Lung (tissue), 12 donors: ENCODE results near the gene RCAN3. TPM values are rescaled to one million over a fixed set of nuclear protein-coding genes. Genes with fewer than 3 reads are reported as not detected.

Experiments
- ATAC-seq: fragments of 200-7000 bp; cut with Tn5 transposase; one replicate; pipeline ENCODE4 v1.9.1; 2020; ENCODE audit warnings: moderate number of reproducible peaks; ENCODE audit not compliant: insufficient read depth, low FRiP score
- DNase-seq, 3 donors: peaks; one replicate each; pipeline ENCODE4 v3.0.0-alpha.2; 2013 to 2017
- H3K27ac ChIP-seq, 2 donors: one replicate each; pipeline ENCODE4 v1.5.1; 2013; ENCODE audit warnings: mild to moderate bottlenecking in 2 of 2, moderate library complexity in 2 of 2, control low read depth in 1 of 2, inconsistent platforms in 1 of 2, low read depth in 1 of 2, low read length in 1 of 2
- H3K27me3 ChIP-seq, 3 donors: one replicate each; pipeline ENCODE4 v1.5.1; 2013; ENCODE audit warnings: low read length in 2 of 3; ENCODE audit not compliant: control insufficient read depth in 3 of 3, insufficient read depth in 3 of 3
- H3K36me3 ChIP-seq, 4 donors: one replicate each; pipeline ENCODE4 v1.5.1; 2013; ENCODE audit warnings: low read length in 4 of 4, mild to moderate bottlenecking in 1 of 4, moderate library complexity in 1 of 4; ENCODE audit not compliant: control insufficient read depth in 4 of 4, insufficient read depth in 4 of 4
- H3K4me1 ChIP-seq, 5 donors: one replicate each; pipeline ENCODE4 v1.5.1; 2013; ENCODE audit warnings: low read length in 5 of 5, mild to moderate bottlenecking in 2 of 5, moderate library complexity in 1 of 5; ENCODE audit not compliant: control insufficient read depth in 5 of 5, insufficient read depth in 5 of 5
- H3K4me3 ChIP-seq: one replicate; pipeline ENCODE4 v1.5.1; 2013; ENCODE audit warnings: mild to moderate bottlenecking, control low read depth, moderate library complexity
- H3K9ac ChIP-seq, 2 donors: one replicate each; pipeline ENCODE4 v1.5.1; 2013; ENCODE audit warnings: low read length in 2 of 2, control low read depth in 1 of 2; ENCODE audit not compliant: insufficient read depth in 1 of 2
- H3K9me3 ChIP-seq, 4 donors: one replicate each; pipeline ENCODE4 v1.5.1; 2013; ENCODE audit warnings: low read length in 3 of 4, mild to moderate bottlenecking in 1 of 4, moderate library complexity in 1 of 4; ENCODE audit not compliant: control insufficient read depth in 4 of 4, insufficient read depth in 3 of 4
- WGBS, 2 donors: extraction: QIAGEN DNeasy Blood & Tissue Kit; methylation state at CpG; one replicate each; pipeline ENCODE4 v1.1.7; 2013; 5-methylcytosine and 5-hydroxymethylcytosine counted together
- polyA plus RNA-seq, 2 donors: library from polyadenylated mRNA; stranded (reverse); fragments of 200-250 nt; gene quantifications; one replicate each; pipeline ENCODE4 v1.2.1, GENCODE V29; 2013
- total RNA-seq, 2 donors: library from RNA; depleted of rRNA in 1 of 2; stranded (reverse); fragments of >200 nt in 1 of 2; gene quantifications; one replicate each; pipeline ENCODE4 v1.2.1, GENCODE V29; 2014 to 2021
- TF ChIP-seq, protein P1 (sequence below): IDR thresholded peaks from 2 replicates; pipeline ENCODE4 v1.5.1; 2012; ENCODE audit warnings: mild to moderate bottlenecking; ENCODE audit errors: control extremely low read depth, extremely low read depth
- donor health status: control.
- donor health status: control.
- donor health status: Bipolar disorder and iron deficiency.
- donor health status: healthy.
- donor health status: DM: yes; HTN: yes; CAD: no.

RCAN3 gene
- total and polyA plus RNA-seq, 4 donors = 5.2 to 21.4 (median 12.8) TPM

DNA sequence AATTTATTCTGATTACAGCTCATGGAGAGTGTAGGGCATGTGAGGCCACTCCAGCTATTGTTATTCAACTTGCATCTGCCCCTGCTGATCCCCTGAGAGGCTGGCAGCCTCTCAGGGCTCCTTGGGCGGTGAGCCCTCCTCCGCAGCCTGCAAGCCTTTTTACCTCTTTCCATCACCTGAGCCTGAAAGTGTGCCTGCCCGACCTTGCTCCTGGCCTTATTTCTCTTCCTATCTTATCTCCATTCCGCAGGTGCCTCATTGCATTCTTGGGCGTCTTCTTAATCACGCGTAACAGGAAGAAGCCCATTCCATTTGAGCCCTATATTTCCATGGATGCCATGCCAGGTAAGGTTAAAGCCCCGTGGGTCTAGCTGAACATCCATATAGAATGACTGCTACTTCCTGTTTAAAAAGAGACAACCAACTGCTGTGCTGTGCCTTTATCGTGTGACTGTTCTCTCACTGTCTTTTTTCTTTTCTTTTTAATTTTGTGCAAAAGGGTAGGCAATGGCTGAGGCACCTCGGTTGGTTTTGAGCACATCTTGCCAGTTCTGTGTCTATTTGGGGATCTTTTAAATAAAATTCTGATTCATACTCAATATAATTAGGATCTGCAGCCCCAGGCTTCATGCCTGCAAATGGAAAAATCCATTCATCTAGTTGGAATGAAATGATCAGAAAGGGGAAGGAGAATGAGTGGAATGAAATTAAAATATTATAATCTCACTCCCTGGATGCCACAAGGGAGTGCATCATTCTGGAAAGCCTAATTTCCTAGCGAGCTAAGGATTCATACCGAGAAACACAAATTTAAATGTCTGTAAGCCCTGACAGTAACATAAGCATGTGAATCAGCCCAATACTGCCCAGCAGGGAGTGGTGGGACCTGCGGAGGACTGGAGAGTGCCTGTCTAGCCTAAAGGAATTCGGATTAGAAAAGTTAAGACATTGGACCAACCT is 38.6 kb upstream of the RCAN3 start:
- H3K36me3 ChIP-seq = peaks cover 3 to 13% (median 3%) of the 10 kb centered on the region in 4 donors
- no peaks in the 10 kb centered on the region for H3K4me1 ChIP-seq
- no peak overlapping the region for H3K4me3 ChIP-seq
- WGBS, 2 donors = 78 to 84% methylated on average over 14 of the region's 14 CpGs
- H3K9me3 ChIP-seq = no peaks in the 10 kb centered on the region
- no peak overlapping the region for H3K9ac ChIP-seq
- H3K27ac ChIP-seq = no peak overlapping the region
- H3K27me3 ChIP-seq = no peaks in the 10 kb centered on the region
- ATAC-seq = no peak
- TF ChIP-seq, protein P1, sequence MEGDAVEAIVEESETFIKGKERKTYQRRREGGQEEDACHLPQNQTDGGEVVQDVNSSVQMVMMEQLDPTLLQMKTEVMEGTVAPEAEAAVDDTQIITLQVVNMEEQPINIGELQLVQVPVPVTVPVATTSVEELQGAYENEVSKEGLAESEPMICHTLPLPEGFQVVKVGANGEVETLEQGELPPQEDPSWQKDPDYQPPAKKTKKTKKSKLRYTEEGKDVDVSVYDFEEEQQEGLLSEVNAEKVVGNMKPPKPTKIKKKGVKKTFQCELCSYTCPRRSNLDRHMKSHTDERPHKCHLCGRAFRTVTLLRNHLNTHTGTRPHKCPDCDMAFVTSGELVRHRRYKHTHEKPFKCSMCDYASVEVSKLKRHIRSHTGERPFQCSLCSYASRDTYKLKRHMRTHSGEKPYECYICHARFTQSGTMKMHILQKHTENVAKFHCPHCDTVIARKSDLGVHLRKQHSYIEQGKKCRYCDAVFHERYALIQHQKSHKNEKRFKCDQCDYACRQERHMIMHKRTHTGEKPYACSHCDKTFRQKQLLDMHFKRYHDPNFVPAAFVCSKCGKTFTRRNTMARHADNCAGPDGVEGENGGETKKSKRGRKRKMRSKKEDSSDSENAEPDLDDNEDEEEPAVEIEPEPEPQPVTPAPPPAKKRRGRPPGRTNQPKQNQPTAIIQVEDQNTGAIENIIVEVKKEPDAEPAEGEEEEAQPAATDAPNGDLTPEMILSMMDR = no peak
- no peak for DNase-seq

DNA sequence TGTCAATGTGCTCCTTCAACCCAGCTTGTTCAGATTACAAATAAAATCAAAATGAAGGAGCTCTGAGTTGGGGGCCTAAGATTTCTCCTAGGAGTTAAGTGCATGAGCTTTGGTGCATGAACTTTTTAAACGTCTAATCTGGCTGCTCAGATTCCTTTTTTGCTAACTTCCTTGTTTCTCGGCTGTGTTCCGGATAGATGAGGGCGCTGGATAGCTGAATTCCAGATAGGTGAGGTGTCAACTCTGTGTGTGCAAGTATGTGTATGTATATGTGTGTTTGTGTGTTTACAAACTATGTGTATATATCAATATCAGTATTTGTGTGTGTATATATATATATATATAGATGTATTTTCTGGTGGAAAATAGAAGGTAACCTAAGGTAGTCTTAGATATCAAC is 37.5 kb upstream of the RCAN3 start:
- DNase-seq (no peak), ATAC-seq (no peak)
- no peak overlapping the region for H3K9ac ChIP-seq
- peaks cover 2 to 12% (median 3%) of the 10 kb centered on the region in 4 donors for H3K36me3 ChIP-seq
- TF ChIP-seq, protein P1 = no peak
- 37 to 76% methylated on average over 4 of the region's 4 CpGs for WGBS, 2 donors
- no peaks in the 10 kb centered on the region for H3K9me3 ChIP-seq
- H3K27me3 ChIP-seq = no peaks in the 10 kb centered on the region
- H3K4me1 ChIP-seq = no peaks in the 10 kb centered on the region
- H3K4me3 ChIP-seq = no peak overlapping the region
- no peak overlapping the region for H3K27ac ChIP-seq

DNA sequence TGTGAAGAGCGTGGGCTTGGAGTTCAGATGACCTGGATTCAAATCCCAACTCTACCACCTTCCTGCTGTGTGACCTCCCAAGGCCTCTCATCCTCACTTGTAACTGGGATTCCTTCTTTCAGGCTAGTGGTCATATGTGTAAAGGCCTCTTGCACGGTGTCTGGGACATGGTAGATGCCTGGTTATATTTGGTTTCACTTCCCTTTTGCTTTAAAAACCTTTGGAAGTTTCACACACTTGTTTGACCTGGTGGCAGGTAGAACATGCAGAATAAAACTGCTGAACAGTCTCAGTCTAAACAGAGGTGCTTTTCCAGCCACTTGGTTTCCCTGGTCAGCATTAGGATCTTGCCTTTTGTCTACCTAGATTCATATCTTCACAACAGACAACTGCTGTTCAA is 37.0 kb upstream of the RCAN3 start:
- ATAC-seq (no peak), DNase-seq (no peak)
- Histone ChIP-seq H3K4me1 (no peaks in the 10 kb centered on the region), H3K27me3 (no peaks in the 10 kb centered on the region), H3K9me3 (no peaks in the 10 kb centered on the region), H3K4me3 (no peak overlapping the region), H3K27ac (no peak overlapping the region), H3K36me3 (peaks cover 0 to 9% (median 3%) of the 10 kb centered on the region in 4 donors), H3K9ac (no peak overlapping the region)
- WGBS, 2 donors = 79% methylated on average over 2 of the region's 2 CpGs
- TF ChIP-seq, protein P1 = no peak
